GM12873 (cell line): ENCODE results near the gene UTF1.

Experiments used
- TF ChIP-seq, protein P1 (sequence below): IDR thresholded peaks from 2 replicates; pipeline ENCODE4 v1.5.1; 2012; ENCODE audit warnings: low read depth, mild to moderate bottlenecking, moderate library complexity, low read length, control low read depth; ENCODE audit not compliant: insufficient read depth; ENCODE audit errors: missing control alignments

UTF1 gene

DNA sequence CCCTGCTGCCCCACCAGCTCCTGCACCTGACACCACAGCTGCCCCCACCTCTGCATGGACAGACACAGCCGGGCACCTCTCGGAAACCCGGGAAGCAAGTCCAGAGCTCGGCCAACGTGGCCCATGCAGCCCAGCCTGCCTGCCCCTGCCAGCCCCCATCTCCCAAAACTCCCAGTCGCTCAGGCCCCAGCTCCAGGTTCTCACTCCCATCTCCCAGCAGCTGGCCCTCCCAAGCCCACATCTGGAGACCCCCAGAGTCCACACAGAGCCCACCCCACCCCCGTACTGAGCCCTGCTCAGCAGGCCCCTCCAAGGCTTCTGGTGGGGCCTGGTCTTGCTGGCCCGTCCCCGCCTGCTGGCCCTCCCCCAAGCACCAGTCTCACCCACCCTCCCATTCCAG lies 32.2 kb upstream of the UTF1 start:
- TF ChIP-seq, protein P1, sequence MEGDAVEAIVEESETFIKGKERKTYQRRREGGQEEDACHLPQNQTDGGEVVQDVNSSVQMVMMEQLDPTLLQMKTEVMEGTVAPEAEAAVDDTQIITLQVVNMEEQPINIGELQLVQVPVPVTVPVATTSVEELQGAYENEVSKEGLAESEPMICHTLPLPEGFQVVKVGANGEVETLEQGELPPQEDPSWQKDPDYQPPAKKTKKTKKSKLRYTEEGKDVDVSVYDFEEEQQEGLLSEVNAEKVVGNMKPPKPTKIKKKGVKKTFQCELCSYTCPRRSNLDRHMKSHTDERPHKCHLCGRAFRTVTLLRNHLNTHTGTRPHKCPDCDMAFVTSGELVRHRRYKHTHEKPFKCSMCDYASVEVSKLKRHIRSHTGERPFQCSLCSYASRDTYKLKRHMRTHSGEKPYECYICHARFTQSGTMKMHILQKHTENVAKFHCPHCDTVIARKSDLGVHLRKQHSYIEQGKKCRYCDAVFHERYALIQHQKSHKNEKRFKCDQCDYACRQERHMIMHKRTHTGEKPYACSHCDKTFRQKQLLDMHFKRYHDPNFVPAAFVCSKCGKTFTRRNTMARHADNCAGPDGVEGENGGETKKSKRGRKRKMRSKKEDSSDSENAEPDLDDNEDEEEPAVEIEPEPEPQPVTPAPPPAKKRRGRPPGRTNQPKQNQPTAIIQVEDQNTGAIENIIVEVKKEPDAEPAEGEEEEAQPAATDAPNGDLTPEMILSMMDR: no peak

DNA sequence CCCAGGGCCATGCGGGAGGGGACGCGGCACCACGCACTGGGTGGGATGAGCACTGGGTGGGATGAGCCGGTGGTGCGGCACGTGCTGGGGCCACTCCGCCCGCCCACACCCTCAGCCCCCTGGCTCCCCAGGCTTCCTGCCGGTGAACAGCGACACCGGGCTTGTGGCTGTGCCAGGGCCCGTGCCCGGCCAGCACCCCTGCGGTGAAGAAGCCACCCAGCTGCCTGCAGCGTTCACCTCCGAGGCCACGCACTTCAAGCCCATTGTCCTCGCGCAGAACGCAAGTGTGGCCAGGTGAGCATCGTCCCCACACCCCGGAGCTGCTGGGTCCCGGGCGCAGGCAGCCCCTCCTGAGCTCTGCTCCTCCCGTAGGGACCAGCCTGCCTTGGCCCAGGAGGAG lies 31.8 kb upstream of the UTF1 start:
- TF ChIP-seq, protein P1: no peak

DNA sequence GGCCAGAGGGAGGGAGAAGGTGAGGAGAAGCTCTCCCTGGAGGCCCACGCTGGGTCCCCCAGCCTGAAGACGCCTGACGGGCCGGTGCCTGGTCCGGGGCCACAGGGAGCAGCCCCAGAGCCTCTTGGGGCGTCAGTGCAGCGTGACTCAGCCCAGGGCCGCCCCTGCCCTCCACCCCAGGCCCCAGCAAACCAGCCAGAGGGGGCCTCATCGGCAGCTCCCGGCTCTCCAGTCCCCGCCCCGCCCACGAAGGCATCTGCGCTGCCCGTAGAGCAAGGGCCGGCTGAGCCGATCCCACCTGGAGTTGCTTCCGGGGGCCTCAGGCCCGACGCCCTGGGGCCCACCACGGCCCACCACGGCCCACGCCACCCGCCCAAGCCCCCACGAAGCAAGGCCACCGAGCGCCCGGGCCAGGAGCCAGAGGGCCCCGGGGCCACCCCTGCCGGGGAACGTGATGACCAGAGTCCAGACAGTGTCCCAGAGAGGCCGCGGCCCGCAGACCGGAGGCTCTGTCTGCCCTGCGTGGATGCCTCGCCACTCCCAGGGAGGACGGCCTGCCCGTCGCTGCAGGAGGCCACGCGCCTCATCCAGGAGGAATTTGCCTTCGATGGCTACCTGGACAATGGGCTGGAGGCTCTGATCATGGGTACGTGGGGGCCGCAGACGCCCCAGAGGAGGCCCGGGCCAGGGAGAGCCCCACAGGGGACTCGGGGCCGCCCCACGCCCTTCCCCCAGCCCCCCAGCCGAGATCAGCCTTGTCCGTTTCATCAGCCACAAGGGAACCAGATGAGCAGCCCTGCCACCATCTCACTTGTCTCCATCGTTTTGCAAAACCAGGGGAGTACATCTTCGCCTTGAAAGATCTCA lies 31.2 kb upstream of the UTF1 start:
- TF ChIP-seq, protein P1: no peak

DNA sequence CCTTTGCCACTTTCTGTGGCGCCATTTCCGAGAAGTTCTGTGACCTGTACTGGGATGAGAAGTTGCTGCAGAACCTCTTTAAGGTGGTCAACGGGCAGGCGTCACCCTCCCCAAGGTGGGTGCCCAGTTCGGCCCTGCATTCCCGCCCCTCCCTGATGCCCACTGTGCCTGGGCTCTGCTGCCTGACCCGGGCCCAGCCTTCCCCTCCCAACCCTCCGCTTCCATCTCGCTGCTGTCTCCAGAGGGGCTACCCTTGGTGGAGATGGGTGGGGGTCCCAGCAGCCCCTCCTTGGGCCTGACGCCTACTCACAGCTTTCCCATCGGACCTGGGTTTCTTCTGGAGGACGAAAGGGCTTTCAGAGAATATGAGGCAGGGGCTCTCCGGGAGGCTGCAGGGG lies 30.5 kb upstream of the UTF1 start:
- TF ChIP-seq, protein P1: no peak

DNA sequence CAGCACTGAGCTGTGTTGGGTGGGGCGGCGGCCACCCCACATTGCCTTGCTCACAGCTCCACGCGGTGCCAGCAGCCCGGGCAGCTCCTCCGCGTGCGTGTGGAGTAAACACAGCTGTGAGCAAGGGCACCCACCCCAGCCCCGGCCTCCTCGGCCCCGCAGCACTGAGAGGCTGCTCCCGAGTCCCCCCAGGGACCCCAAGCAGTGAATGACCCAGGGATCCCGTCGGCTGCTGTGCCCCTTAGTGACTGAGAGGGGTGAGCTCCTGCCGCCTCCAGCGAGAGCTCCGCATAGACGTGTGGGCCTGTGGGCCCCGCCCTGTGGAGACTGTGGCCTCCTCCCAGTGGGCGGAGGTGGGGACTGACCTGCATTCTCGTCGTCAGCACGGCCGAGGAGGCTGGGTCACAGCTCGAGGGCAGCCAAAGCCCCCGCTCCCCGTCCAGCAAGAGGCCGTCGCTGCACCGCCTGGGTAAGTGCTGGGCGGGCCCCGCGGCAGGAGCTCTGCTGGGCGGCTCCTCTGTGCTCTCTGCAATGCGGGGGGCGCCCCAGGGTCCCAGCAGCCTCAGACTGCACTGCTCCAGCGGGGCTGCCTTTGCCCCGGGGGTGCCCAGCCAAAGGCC lies 29.9 kb upstream of the UTF1 start:
- TF ChIP-seq, protein P1: no peak

DNA sequence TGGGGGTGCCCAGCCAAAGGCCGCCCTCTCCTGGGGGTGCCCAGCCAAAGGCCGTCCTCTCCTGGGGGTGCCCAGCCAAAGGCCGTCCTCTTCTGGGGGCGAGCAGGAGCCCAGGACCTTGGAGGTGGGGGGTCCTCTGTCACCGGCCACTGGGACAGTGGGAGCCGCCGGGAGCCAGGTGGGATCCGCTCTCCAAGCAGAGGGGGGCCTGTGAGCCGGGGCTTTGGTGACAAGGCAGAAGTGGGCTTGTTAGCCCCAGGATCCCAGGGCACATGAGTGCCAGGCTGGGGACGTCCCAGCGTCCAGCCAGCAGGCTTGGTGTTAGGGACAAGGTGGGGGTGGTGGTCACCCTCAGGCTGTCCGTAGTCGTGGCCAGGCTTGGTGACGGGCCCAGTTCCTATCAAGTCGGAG lies 29.4 kb upstream of the UTF1 start:
- TF ChIP-seq, protein P1: no peak

DNA sequence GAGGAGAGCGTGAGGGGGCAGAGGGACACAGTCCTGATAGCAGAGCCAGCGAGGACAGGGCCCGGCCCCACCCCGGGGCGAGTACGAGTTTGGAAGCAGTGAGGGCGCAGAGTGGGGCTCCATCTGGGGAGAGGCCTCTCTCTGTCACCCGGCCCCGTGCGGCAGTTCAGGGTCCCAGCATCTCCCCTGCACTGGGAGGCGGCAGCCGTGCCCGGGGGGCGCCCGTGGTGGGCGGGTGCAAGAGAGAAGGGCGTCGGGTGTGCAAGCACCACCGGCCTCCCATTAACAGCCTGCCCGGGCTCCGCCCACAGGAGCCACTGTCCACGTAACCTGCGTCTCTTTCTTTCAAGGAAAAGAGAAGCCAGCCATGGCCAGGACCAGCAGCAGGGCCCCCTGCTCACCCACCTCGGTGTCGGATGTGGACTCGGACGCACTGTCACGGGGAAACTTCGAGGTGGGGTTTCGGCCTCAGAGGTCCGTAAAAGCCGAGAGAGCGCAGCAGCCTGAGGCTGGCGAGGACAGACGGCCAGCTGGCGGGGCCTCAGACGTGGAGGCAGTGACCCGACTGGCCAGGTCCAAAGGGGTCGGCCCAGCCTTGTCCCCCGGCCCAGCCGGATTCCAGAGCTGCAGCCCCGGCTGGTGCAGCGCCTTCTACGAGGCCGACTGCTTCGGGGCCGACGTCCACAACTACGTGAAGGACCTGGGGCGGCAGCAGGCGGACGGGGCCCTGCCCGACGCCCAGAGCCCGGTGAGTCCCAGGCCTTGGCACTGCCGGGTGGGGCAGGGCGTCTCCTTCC lies 28.7 kb upstream of the UTF1 start:
- TF ChIP-seq, protein P1: no peak
